ENCODE results near the gene SUPT6H. TPM values are rescaled to one million over a fixed set of nuclear protein-coding genes. Genes with fewer than 3 reads are reported as not detected.

SUPT6H gene
- total RNA-seq, 1 donor from 2014 or later: 29.9 TPM

DNA sequence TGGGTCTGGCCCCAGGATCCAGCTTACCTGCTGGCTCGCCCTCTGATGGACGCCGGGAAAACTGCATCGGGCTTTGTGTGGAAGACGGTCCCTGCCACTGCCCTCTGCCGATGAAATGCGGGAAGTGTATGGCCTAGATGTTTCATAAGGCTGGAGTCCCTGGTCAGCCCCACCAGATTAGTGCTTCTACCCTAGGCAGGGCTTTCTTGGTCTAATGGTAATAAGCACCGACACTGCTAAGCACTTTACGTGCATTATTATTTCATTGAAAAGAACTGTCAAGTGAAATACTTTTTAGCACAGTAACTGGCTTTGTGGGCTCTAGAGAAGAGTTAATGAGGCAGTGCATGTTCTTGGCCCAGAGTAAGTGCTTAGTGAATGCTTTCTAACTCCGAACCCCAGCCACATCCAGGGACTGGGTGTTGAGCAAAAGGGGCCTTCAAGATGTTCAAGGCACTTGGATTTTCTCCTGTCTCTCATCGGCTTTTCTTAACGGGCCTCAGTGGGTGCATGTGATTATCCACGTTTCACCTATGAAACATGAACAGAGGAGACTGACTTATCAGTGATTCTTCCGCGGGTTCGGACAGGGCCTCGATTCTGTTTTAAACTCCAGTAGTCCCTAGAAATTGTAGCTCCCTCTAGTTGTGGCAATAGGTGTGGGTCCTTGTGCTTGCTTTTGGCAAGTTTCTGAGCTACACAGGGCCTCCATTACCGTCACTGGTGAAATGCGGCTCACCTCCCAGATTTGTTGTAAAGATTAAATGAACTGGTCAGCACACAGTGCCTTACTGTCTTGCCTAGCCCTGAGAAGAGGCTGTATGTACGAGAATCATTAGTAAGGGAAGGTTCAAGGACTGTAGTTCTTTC is 88.4 kb downstream of the SUPT6H start:
- Histone ChIP-seq H3K4me3 (no peak overlapping the region), H3K36me3 (peaks cover 7% of the 10 kb centered on the region), H3K9me3 (ENCODE audit: low read depth) (no peaks in the 10 kb centered on the region), H4K20me1 (ENCODE audit: low read depth) (peaks cover 57% of the 10 kb centered on the region), H3K4me1 (peaks cover 16% of the 10 kb centered on the region), H3K4me2 (no peak overlapping the region), H2AFZ (replicated peaks) (no peak overlapping the region), H3K9ac (no peak overlapping the region), H3K27ac (no peak overlapping the region), H3K27me3 (no peaks in the 10 kb centered on the region), H3F3A (ENCODE audit: low read depth) (peaks cover 73% of the 10 kb centered on the region), H3K79me2 (ENCODE audit: low read depth) (peaks cover 41% of the 10 kb centered on the region)
- Mint-ChIP-seq H3K9me3 (no peaks in the 10 kb centered on the region), H3K4me1 (peaks cover 27% of the 10 kb centered on the region), H3K4me3 (no peak overlapping the region), H3K27me3 (ENCODE audit: insufficient read depth, low read depth) (no peaks in the 10 kb centered on the region), H3K27ac (peak overlapping the region; percentile 33), H3K36me3 (peaks cover 9% of the 10 kb centered on the region)
- no peak for TF ChIP-seq EZH2 (IDR thresholded peaks at IDR 0.05)
- TF ChIP-seq, protein P1, sequence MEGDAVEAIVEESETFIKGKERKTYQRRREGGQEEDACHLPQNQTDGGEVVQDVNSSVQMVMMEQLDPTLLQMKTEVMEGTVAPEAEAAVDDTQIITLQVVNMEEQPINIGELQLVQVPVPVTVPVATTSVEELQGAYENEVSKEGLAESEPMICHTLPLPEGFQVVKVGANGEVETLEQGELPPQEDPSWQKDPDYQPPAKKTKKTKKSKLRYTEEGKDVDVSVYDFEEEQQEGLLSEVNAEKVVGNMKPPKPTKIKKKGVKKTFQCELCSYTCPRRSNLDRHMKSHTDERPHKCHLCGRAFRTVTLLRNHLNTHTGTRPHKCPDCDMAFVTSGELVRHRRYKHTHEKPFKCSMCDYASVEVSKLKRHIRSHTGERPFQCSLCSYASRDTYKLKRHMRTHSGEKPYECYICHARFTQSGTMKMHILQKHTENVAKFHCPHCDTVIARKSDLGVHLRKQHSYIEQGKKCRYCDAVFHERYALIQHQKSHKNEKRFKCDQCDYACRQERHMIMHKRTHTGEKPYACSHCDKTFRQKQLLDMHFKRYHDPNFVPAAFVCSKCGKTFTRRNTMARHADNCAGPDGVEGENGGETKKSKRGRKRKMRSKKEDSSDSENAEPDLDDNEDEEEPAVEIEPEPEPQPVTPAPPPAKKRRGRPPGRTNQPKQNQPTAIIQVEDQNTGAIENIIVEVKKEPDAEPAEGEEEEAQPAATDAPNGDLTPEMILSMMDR (IDR thresholded peaks at IDR 0.05): peak; percentile 99
- DNase-seq (ENCODE audit: low spot score): peak; percentile 96

DNA sequence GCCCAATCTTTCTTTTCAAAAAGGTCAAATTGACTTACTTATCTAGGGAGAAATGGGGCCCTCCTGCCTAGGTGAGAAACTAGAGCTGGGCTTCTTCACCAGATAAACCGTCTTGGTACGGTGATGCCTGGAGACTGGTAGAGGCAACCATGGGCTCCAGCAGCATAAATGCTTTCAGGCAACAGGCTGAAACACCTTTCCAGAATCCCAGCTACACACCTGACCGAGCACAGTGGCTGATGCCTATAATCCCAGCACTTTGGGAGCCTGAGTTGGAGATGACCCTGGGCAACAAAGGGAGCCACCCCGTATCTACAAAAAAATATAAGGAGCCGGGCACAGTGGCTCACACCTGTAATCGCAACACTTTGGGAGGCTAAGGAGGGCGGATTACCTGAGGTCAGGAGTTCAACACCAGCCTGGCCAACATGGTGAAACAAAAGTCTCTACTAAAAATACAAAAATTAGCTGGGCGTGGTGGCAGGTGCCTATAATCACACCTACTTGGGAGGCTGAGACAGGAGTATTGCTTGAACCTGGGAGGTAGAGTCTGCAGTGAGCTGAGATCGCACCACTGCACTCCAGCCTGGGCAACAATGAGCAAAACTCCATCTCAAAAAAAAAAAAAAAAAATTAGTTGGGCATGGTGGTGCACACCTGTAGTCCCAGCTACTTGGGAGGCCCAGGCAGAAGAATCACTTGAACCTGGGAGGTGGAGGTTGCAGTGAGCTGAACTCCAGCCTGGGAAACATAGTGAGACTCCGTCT is 89.8 kb downstream of the SUPT6H start:
- Histone ChIP-seq H3K9me3 (ENCODE audit: low read depth) (no peaks in the 10 kb centered on the region), H2AFZ (replicated peaks) (no peak overlapping the region), H3K9ac (no peak overlapping the region), H3K27me3 (no peaks in the 10 kb centered on the region), H3K4me3 (no peak overlapping the region), H3F3A (ENCODE audit: low read depth) (peaks cover 59% of the 10 kb centered on the region), H3K4me1 (peaks cover 3% of the 10 kb centered on the region), H3K4me2 (no peak overlapping the region), H3K36me3 (peaks cover 7% of the 10 kb centered on the region), H3K79me2 (ENCODE audit: low read depth) (peaks cover 28% of the 10 kb centered on the region), H3K27ac (no peak overlapping the region), H4K20me1 (ENCODE audit: low read depth) (peaks cover 45% of the 10 kb centered on the region)
- no peak overlapping the region for H3K4me3 Mint-ChIP-seq
- DNase-seq (ENCODE audit: low spot score): no peak
- peaks cover 17% of the 10 kb centered on the region for H3K4me1 Mint-ChIP-seq
- H3K9me3 Mint-ChIP-seq: no peaks in the 10 kb centered on the region
- H3K27me3 Mint-ChIP-seq (ENCODE audit: insufficient read depth, low read depth): no peaks in the 10 kb centered on the region
- no peak overlapping the region for H3K27ac Mint-ChIP-seq
- H3K36me3 Mint-ChIP-seq: peaks cover 13% of the 10 kb centered on the region
- TF ChIP-seq EZH2phosphoT487 (IDR thresholded peaks at IDR 0.05) (no peak), EZH2 (IDR thresholded peaks at IDR 0.05) (no peak)
- TF ChIP-seq, protein P1 (IDR thresholded peaks at IDR 0.05): no peak

Small RNA genes within 50 kb of the gene (small RNA-seq; reads per million reads assigned to genes)
- gene SNORD42A (not detected), gene SNORD42B (not detected), gene SNORD4A (not detected), gene SNORD4B (not detected)

Other genes starting within 250 kb of the SUPT6H start
- not detected in 2 replicates for gene SLC13A2, start 188.6 kb upstream of the SUPT6H start, total RNA-seq (ENCODE audit: low replicate concordance)
- gene FOXN1, start 155.9 kb upstream of the SUPT6H start, total RNA-seq (ENCODE audit: low replicate concordance): not detected in 2 replicates
- 61.4 and 103 TPM in 2 replicates for gene UNC119, start 109.6 kb upstream of the SUPT6H start, total RNA-seq (ENCODE audit: low replicate concordance)
- gene PIGS, start 90.7 kb upstream of the SUPT6H start, total RNA-seq (ENCODE audit: low replicate concordance): 15.2 and 39.5 TPM in 2 replicates
- gene ALDOC, start 85.3 kb upstream of the SUPT6H start, total RNA-seq (ENCODE audit: low replicate concordance): 38.6 and 66.6 TPM in 2 replicates
- gene SPAG5, start 63.2 kb upstream of the SUPT6H start, total RNA-seq (ENCODE audit: low replicate concordance): 141 TPM in 2 replicates
- 26.5 and 31.8 TPM in 2 replicates for gene RSKR, start 48.0 kb upstream of the SUPT6H start, total RNA-seq (ENCODE audit: low replicate concordance)
- 91.2 and 130 TPM in 2 replicates for gene BLTP2, start 17.0 kb upstream of the SUPT6H start, total RNA-seq (ENCODE audit: low replicate concordance)
- gene SDF2, start 299 bp upstream of the SUPT6H start, total RNA-seq (ENCODE audit: low replicate concordance): 34.3 and 62.7 TPM in 2 replicates
- gene PROCA1, start 49.7 kb downstream of the SUPT6H start, total RNA-seq (ENCODE audit: low replicate concordance): 12.5 and 32.7 TPM in 2 replicates
- gene RAB34, start 55.7 kb downstream of the SUPT6H start, total RNA-seq (ENCODE audit: low replicate concordance): 82.8 and 133 TPM in 2 replicates
- 581 and 932 TPM in 2 replicates for gene RPL23A, start 57.8 kb downstream of the SUPT6H start, total RNA-seq (ENCODE audit: low replicate concordance)
- gene TLCD1, start 64.0 kb downstream of the SUPT6H start, total RNA-seq (ENCODE audit: low replicate concordance): 10.0 and 13.4 TPM in 2 replicates
- 3.7 and 9.2 TPM in 2 replicates for gene NEK8, start 66.6 kb downstream of the SUPT6H start, total RNA-seq (ENCODE audit: low replicate concordance)
- gene TRAF4, start 81.8 kb downstream of the SUPT6H start, total RNA-seq (ENCODE audit: low replicate concordance): 32.2 and 94.1 TPM in 2 replicates
- gene FAM222B, start 180.6 kb downstream of the SUPT6H start, total RNA-seq (ENCODE audit: low replicate concordance): 7.1 and 17.7 TPM in 2 replicates
- gene ERAL1, start 192.8 kb downstream of the SUPT6H start, total RNA-seq (ENCODE audit: low replicate concordance): 25.8 and 44.8 TPM in 2 replicates
- gene FLOT2, start 235.5 kb downstream of the SUPT6H start, total RNA-seq (ENCODE audit: low replicate concordance): 84.0 and 131 TPM in 2 replicates
- gene DHRS13, start 240.9 kb downstream of the SUPT6H start, total RNA-seq (ENCODE audit: low replicate concordance): 25.6 and 36.0 TPM in 2 replicates

Data from neural progenitor cell (in vitro differentiated cells).